Stimulated activated CD4-positive, alpha-beta T cell treated with anti-CD3 and anti-CD28 coated beads, Interleukin-2, amount 100 ng/mL, for 4 hours (primary cell): ENCODE measurements around the gene CDK11A.
A peak's percentile ranks its signal among the peaks of the same experiment; 100 is the strongest.

Experiments used
- DNase-seq: peaks from one replicate; pipeline ENCODE4 v3.0.0-alpha.2; 2020; ENCODE audit warnings: low read depth

The CDK11A gene

GRCh38 chr1:1724035-1724864 is at the start of gene CDK11A:
Gene CDK11A (minus strand): TSS chr1:1724357. CDS start chr1:1722818, 1,539 bp downstream.
- DNase-seq = peak; percentile 99

DNA sequence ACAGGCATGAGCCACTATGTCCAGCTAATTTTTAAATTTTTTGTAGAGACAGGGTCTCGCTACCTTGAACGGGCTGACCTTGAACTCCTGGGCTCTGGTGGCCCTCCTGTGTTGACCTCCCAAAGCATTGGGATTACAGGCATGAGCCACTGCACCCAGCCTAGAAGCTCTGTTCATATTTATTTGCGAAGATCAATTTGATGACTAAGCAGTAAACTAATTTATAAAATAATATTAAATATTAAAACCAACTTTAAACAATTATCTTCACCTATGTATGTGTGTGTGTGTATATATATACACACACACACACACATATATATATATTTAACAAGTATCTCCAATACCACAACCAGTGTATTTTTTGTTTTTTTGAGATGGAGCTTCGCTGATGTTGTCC is 49.7 kb upstream of the CDK11A start:
- DNase-seq = no peak

DNA sequence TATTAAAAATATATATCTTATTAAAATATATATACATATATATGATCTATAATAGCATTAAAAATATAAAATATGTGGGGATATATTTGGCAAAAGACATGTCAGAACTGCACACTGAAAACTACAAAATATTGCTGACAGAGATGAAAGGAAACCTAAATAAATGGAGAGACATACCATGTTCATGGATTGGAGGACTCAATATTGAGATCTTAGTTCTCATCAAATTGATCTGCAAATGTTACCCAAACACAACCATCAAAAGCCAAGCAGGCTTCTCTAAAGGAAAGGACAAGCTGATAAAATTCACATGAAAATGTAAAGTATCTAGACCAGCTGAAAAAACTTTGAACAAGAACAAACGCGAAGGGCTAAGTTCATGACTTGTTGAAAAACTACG is 46.9 kb upstream of the CDK11A start:
- no peak for DNase-seq

DNA sequence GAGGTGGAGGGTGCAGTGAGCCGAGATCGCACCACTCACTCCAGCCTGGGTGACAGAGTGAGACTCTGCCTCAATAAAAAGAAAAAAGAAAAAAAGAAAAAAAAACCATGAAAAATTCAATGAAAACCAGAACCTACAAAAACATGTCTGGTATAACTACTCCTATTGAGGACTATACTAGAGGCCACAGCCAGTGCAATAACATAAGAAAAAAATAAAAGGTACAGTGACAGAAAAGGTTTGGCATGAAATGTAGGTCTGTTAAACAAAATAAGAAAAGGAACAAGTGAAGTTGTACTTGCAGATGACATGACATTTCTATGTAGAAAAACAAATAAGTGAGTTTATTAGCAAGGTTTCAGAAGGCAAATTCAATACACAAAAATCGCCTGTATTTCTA is 45.9 kb upstream of the CDK11A start:
- DNase-seq = no peak

DNA sequence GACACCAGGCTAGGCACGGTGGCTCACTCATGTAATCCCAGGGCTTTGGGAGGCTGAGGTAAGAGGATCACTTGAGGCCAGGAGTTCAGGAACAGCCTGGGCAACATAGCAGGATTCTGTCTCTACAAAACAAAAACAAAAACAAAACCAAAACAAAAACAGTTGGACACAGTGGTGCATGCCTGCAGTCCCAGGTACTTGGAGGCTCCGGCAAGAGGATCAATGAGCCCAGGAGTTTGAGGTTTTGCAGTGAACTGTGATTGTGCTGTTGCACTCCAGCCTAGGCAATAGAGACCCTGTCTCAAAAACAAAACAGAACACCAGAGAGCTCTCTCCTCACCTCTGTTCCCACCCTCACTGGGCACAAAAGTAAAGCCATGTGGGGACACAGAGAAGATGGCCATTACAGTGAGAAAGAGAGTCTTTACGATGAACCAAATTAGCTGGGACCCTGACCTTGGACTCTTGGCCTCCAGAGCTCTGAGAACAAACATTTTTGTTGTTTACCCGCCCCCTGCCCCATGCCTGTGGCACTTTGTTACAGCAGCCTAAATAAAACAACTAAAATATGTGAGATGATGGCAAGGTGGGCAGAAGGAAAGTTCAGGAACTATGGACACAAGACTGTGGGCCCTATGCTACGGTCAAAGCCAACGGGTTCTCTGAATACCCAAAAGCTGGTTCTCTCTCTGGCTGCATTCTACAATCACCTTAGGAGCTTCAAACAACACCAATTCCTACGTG is 44.3 kb upstream of the CDK11A start:
- no peak for DNase-seq

DNA sequence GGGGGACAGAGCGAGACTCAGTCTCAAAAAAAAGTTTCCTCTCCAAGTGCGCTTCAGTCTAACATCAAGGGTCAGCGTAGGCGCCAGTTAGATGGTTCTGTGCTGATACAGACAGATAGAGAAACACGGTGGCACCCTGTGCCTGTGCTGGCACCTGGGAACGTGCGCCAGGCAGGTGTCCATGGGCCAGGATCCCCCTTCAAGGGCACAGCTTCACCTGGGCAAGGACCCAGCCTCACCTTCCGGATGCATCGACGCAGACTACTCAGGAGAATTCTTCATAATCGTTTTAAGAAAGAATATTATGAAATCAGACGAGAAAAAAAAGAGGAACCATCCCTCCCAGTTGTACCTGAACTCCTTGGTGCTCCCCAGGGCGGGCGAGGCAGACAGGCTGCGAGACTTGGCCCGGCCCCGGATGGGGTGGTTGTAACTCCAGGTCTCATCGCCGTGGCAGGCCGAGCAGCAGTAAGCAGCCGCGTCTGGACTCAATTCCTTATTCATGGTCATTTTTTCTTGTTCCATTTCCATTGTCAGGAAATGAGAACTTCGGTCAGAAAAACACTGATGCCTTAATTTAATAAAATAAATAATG is 40.8 kb upstream of the CDK11A start:
- DNase-seq = no peak

- DNase-seq = no peak
These were observed 39.8 kb upstream of the CDK11A start for GRCh38 chr1:1763657-1764621.

DNA sequence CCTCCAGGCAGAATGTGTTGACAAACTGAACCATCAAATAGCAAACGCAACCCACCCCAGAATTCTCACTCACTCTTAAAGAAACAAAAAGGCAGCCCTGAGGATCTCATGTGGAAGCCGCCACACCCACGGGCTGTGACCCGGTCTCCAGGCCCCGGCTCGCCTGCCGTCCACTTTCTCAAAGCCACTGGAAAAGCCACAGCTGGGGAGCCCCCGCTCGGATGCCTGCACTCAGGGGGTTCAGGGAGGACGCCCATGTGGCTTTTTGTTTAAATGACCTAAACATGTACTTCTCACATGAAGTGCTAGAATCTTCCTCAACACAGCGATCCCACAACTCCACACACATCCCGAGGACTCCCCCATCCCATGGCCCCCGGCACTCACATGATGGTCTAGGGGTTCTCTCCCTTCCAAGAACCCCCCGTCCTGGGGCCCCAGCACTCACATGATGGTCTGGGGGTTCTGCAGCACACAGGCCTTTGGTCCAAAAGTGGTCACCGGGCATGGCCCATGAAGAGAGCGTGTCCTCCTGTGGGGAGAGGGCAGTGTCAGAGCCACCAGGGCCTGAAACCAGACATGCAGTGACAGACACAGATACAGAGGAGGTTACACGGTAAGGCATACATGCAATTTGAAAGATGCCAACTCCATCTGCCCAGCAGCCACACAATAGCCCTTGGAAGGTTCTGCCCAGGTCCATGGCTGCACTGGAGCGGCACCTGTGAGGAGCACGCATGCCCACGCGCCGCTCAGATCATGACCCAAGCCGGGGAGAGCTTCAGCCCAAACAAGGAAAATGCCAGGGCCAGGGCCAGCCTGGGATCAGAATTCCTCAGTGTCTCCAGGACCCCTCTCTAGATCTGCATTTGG is 37.6 kb upstream of the CDK11A start:
- no peak for DNase-seq

- no peak for DNase-seq
These were observed 36.6 kb upstream of the CDK11A start for GRCh38 chr1:1760715-1761114.

DNA sequence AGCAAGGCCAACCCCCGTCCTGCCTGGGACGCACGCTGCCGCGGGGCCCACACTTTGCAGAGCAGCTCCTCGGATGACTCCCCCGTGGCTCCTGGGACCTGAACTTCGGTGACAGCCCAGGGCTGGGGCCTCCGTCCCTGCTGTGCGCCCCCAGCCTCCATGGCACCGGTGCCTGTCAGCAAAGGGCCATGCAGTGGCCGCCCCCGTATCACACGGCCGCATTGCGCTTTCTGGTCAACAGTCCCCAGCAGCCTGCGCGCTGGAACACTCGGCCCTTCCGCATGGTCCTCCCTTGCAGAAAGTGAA is 36.1 kb upstream of the CDK11A start:
- DNase-seq = no peak

DNA sequence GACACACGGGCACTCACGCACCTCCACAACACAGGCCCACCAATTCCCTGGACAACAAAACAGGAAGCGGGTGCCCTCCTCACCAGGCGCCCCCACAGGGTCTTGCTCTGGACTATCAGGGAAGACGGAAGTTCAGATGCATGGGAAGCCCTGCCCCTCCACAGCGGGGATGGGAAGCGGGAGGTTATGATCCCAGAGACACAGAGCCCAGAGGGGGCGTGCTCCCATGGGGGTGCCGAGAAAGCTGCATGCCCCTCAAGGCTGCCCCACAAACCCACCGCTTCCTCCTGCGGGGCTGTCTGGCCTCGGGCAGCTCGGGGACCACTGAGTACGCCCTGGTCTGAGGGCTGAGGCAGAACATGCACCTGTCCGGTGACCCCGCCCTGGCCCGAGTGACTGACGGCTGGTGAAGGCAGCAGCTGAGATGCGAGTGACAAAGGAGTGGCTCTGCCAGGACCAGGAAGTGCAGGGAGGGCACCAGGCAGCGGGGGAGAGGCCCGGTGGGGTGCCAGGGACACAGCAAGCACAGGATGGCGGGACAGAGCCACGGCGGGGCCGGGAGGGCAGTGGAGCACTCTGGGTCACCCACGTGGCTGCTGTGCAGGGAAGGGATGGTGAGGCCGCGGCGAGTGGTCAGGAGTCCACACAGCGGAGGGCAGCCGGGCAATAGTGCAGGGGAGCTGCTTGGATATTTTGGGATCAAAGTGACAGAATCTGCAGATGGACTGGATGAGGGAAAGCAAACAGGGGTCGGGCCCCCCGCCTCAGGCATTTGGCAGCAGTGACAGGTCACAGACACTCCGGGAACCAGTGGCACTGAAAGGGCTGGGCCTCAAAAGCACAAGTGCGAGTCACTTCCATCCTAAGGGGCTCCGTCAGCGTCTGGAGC is 35.5 kb upstream of the CDK11A start:
- no peak for DNase-seq

DNA sequence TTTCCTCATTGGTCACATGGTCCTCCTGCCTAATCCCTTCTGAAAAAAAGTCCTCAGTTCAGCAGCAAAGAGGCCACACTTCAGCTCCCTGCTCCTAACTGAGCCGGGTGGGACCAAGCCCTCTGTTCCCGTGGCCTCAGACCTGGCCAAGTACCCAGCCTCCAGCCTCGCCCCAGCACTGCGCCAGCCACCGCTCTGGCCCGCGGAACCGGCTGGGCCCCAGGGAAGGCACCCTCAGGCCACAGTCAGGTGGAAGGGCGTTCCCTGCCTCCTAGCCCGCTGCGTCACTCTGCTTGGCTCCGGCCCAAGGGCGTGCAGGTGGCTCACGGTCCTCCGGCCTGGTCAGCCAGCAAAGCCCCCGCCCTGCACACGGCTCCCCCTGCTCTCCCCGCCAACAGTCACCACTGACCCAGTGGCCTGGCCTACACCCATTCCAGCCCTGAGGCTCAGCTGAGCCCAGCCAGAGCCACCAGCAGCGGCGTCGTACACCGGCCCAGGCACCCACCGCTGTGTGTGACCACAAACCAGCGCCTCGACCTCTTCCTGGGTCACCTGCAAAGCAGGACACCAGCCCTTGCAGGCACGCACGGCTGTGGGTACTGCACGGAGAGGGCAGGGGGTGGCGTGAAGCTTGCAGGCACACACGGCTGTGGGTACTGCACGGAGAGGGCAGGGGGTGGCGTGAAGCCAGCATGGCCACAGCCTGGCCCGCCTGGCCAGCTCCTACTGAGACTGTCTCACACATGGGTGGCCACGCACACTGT is 34.7 kb upstream of the CDK11A start:
- DNase-seq = no peak

- no peak for DNase-seq
These were observed 34.0 kb upstream of the CDK11A start for GRCh38 chr1:1758059-1758621.

DNA sequence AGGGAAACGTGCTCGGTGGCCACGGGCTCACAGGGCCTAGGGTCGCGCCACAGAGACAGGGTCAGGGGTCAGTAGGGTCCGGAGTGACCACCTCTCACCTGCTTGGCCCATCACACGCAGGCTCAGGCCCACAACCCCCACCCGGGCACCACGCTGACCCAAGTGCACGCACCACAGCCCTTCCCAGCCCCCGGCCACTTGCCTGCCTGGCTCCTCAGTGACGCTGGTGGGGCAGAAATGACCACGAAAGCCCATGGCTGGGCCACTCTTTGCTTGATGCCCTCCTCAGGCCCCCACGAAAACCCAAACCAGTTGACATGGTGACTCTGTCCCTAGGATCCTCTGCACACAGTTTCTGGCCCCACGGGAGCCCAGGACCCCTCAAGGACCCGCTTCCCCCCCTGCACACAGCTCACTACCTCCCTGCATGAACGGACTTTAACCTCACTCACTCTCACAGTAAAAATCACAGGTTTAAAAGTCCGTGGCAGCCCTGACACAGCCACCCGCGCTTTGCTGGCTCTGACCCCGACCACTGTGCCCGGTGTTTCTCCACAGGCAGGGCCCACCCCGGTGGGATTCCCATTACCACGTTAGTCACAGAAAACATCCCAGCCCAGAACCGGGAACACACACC is 33.4 kb upstream of the CDK11A start:
- DNase-seq = no peak

- DNase-seq = no peak
These were observed 32.7 kb upstream of the CDK11A start for GRCh38 chr1:1756661-1757421.

DNA sequence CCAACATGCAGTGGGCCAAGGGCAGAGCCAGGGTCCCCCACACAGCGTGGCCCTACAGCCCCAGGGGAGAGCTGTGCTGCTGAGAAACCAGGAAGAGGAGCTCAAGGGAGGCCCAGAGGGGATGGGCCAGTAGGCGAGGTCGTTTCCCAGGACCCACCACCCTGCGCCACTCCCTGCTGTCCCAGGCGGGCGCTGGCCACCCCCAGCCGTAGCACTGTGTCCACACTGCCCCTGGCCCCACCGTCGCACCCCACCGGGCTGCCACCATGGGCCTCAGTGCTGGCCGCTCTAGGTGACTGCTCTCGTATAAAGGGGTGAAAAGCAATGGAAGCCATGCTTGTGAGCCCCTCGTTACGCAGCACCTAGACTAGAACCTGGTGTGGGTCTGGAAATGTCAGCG is 31.7 kb upstream of the CDK11A start:
- no peak for DNase-seq

DNA sequence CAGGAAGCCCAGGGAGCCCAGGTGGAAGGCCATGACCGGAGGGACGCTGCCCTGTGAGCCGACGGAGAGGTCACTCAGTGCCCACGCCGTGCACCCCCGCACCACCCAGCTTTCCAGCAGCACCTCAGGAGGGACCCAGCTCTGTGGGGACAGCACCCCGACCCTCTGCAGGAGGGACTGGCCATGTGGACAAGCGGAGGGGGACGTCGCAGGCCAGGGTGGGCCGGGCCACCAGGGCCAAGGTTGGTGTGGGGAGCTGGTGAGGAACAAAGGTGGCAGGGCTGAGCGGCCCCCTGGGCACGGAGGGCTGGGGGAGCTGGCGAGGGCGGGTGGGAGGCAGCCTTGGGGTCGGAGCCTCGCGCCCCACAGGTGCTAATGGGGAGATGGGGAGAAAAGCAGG is 31.3 kb upstream of the CDK11A start:
- no peak for DNase-seq
